NCI-H1105 (cell line): ENCODE results near the gene SETX.
A peak's percentile ranks its signal among the peaks of the same experiment; 100 is the strongest.

Experiments
- DNase-seq: peaks from one replicate; lab custom pipeline; 2025; lab: John Stamatoyannopoulos, UW

Gene SETX

GRCh38 chr9:132240841-132241482, 113.8 kb downstream of the SETX start:
- peak; percentile 52 for DNase-seq

- no peak for DNase-seq
Observed at GRCh38 chr9:132239999-132240840, 114.6 kb downstream of the SETX start.

GRCh38 chr9:132239518-132239917, 115.3 kb downstream of the SETX start:
- DNase-seq, result no peak

- no peak for DNase-seq
Observed at GRCh38 chr9:132238992-132239391, 115.8 kb downstream of the SETX start.

- DNase-seq, result no peak
Observed at GRCh38 chr9:132238026-132238972, 116.5 kb downstream of the SETX start.

GRCh38 chr9:132237481-132237880, 117.3 kb downstream of the SETX start:
- no peak for DNase-seq

- no peak for DNase-seq
Observed at GRCh38 chr9:132236662-132237311, 118.0 kb downstream of the SETX start.

- peak; percentile 74 for DNase-seq
Observed at GRCh38 chr9:132235894-132236661, 118.7 kb downstream of the SETX start.

- DNase-seq, result no peak
Observed at GRCh38 chr9:132235125-132235524, 119.7 kb downstream of the SETX start.

GRCh38 chr9:132234535-132234934, 120.3 kb downstream of the SETX start:
- no peak for DNase-seq

- DNase-seq, result no peak
Observed at GRCh38 chr9:132233138-132233537, 121.6 kb downstream of the SETX start.

- DNase-seq, result no peak
Observed at GRCh38 chr9:132232522-132232921, 122.3 kb downstream of the SETX start.

GRCh38 chr9:132231019-132231701, 123.6 kb downstream of the SETX start:
- no peak for DNase-seq

- DNase-seq, result no peak
Observed at GRCh38 chr9:132230605-132231004, 124.2 kb downstream of the SETX start.

GRCh38 chr9:132228062-132228461, 126.7 kb downstream of the SETX start:
- DNase-seq, result no peak

GRCh38 chr9:132226571-132227430, 128.0 kb downstream of the SETX start:
- no peak for DNase-seq

GRCh38 chr9:132224645-132225044, 130.1 kb downstream of the SETX start:
- DNase-seq, result no peak

GRCh38 chr9:132221941-132222340, 132.8 kb downstream of the SETX start:
- no peak for DNase-seq

GRCh38 chr9:132218208-132218607, 136.6 kb downstream of the SETX start:
- DNase-seq, result no peak
